ENCODE data around the gene KRTAP5-6. TPM values are rescaled to one million over a fixed set of nuclear protein-coding genes. Genes with fewer than 3 reads are reported as not detected.

Gene KRTAP5-6
- total RNA-seq, 1 donor = not detected

GRCh38 chr11:1694846-1695547 is 2.0 kb upstream of the KRTAP5-6 start:
- no peak for DNase-seq (ENCODE audit: low read depth)
- TF ChIP-seq CTCF (IDR thresholded peaks at IDR 0.05; ENCODE audit: insufficient read depth, low read depth, low read length) = no peak
- H3K4me3 ChIP-seq (ENCODE audit: low read depth, low read length) = no peak overlapping the region

GRCh38 chr11:1695548-1696108 is 1.4 kb upstream of the KRTAP5-6 start:
- no peak for TF ChIP-seq CTCF (IDR thresholded peaks at IDR 0.05; ENCODE audit: insufficient read depth, low read depth, low read length)
- no peak overlapping the region for H3K4me3 ChIP-seq (ENCODE audit: low read depth, low read length)
- DNase-seq (ENCODE audit: low read depth) = no peak

GRCh38 chr11:1699771-1700170 is 2.8 kb downstream of the KRTAP5-6 start:
- TF ChIP-seq CTCF (IDR thresholded peaks at IDR 0.05; ENCODE audit: insufficient read depth, low read depth, low read length) = no peak
- DNase-seq (ENCODE audit: low read depth) = no peak
- H3K4me3 ChIP-seq (ENCODE audit: low read depth, low read length) = no peak overlapping the region

GRCh38 chr11:1701091-1701807 is 4.3 kb downstream of the KRTAP5-6 start:
- TF ChIP-seq CTCF (IDR thresholded peaks at IDR 0.05; ENCODE audit: insufficient read depth, low read depth, low read length) = no peak
- H3K4me3 ChIP-seq (ENCODE audit: low read depth, low read length) = no peak overlapping the region
- DNase-seq (ENCODE audit: low read depth) = no peak

- H3K4me3 ChIP-seq (ENCODE audit: low read depth, low read length) = no peak overlapping the region
- TF ChIP-seq CTCF (IDR thresholded peaks at IDR 0.05; ENCODE audit: insufficient read depth, low read depth, low read length) = no peak
- DNase-seq (ENCODE audit: low read depth) = no peak
Measured at GRCh38 chr11:1702506-1702905, 5.5 kb downstream of the KRTAP5-6 start.

GRCh38 chr11:1703146-1703545 is 6.2 kb downstream of the KRTAP5-6 start:
- no peak for DNase-seq (ENCODE audit: low read depth)
- no peak for TF ChIP-seq CTCF (IDR thresholded peaks at IDR 0.05; ENCODE audit: insufficient read depth, low read depth, low read length)
- no peak overlapping the region for H3K4me3 ChIP-seq (ENCODE audit: low read depth, low read length)
